GM19351 (cell line): ENCODE measurements around the gene MARCHF10.
"Not testable (repeated sequence)": the region's sequence is repeated elsewhere in the genome, so short reads cannot be mapped to it uniquely, and the experiment has no call there.

Experiments
- ATAC-seq: cut with Tn5 transposase; IDR thresholded peaks from one replicate; pipeline ENCODE4 v1.9.1; 2021; ENCODE audit warnings: mild to moderate bottlenecking, moderate library complexity; ENCODE audit not compliant: unreplicated experiment

MARCHF10 gene

DNA sequence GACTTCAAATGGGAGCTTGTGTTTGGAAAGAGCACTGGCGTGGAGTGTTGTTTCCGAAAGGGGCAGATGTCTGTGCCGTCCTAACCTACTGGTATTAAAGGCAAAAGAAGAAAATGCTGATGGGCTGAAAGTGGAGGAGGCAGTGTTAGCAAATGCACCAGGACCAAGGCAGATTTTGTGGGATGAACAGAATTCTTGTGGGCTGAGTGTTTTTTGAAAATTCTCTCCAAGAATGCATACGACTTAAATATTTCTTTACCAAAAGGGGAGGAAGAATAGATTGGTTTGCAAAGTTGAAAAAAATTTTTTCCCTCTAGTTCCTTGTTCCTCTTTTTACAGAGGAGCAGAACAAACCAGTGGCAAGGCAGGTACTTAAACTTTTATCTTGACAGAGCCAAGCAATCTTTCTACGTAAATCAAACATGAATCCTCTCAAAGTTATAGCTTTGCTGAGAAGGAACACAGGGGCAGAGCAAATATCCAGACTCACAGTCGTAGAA is 16.8 kb downstream of the MARCHF10 start:
- no peak for ATAC-seq

DNA sequence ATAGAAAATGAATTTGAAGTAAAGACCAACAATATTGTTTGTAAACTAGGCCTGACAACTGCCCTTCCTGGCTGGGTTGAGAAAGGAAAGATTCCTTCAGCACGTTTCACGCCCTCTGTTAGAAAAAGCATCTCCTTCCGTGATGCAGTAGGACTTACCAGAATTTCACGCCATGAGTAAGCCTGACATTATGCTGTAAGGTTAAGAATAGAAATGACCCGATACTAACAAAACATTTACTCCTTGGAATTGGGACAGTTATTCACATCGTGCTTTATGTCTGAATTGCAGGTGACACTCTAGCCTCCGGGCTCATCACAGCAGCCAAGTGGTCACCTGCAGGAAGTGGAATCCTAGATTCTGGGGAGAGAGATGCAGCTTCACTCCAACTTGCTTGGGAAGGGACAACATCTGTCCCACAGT is 17.5 kb downstream of the MARCHF10 start:
- no peak for ATAC-seq

DNA sequence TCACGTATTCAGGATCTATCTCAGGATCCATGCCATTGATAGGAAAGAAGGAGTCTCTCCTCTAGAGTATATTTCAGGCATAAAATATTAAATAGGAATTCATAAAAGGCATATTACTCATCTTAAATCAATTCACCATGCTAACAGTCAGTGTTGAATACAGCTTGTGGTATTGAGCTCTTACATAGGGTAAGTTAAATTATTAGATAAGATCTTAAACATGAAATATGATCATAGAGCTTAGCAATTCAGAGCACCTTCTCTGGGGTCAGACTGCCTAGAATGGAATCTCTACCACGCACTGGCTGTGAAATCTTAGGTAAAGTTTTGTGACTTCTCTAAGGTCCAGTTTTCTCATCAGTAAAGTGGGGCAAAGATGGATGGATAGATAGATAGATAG is 20.7 kb downstream of the MARCHF10 start:
- ATAC-seq = no peak

DNA sequence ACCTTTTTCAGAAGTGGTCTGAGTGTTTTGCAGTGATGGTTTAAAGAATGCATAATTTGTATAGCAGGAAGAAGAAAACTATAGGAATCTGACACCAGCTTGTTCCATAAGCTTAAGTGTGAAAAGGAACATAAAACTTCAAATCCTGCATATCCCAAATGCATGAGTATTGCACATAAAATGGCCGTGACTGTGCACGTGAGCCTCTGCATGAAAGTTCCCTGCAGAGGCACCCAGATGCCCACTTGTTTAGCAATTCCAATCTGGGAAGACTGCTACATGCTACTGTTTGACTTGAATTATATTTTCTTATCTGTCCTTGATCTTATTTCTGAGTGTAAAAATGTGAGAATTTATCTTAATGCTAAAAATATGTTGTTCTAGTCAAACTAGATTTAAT is 21.5 kb downstream of the MARCHF10 start:
- ATAC-seq = no peak

DNA sequence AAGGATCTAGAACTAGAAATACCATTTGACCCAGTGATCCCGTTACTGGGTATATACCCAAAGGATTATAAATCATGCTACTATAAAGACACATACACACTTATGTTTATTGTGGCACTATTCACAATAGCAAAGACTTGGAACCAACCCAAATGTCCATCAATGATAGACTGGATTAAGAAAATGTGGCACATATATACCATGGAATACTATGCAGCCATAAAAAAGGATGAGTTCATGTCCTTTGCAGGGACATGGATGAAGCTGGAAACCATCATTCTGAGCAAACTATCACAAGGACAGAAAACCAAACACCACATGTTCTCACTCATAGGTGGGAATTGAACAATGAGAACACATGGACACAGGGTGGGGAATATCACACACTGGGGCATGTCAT is 22.1 kb downstream of the MARCHF10 start:
- not testable (repeated sequence) for ATAC-seq

DNA sequence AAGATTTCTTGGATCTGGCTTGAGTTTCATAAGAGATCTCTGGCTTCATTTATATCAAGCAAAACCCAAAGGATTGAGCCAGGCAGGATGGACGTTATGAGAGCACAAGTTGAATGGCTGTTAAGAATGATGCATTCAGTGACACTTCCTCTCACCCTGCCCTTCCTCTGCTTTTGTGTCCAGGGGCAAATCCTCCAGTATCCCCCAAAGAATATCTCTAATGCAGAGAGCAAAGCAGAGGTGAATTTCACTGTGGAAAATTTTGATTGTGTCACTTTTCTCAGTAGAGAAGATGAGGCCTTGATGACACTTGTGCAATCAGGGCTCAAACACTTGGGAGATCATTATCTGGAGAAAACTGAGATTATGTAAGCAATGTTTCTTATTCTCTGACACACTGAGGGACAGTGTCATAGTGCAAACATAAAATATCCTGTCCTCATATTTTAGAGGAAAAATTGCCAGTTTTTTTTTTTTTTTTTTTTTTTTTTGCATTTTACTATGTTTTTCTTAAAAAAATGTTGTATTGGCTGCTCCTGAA is 25.3 kb downstream of the MARCHF10 start:
- ATAC-seq = no peak

DNA sequence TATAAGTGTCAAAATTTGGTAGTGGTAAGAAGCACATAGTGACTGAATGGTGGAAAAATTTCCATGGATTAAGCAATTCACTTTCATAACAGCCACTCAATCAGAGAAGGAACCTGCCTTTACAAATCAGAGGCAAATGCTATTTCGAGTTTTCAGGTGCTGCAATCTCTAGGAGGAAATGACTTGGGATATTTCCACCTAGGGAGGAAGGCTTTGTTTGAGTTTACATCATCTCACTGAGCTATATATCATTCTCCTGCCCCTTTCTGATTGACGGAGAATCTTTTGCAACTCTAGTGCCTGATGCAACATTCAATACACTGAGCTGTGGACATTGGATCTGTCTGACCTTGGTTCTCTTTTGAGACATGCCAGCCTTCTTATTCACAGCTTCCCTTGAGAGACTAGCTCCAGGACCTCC is 26.3 kb downstream of the MARCHF10 start:
- no peak for ATAC-seq

DNA sequence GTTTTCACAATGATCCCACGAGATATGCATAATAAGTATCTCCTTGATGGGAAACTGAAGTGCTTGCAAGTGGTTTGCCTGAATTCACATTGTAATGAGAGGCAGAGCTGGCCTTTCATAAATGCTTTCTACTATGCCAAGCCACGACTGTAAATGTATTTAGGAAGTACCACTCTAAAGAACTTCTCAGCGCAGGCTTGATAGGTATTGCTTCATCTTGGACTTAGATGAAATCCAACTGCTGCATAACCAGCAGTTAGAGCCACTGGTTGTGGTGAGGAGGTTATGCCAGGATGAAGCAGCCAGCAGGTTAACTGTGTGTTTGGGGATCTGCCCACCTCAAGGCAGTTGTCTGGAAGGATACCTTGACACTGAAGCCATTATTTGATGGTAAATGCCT is 26.8 kb downstream of the MARCHF10 start:
- ATAC-seq = no peak

DNA sequence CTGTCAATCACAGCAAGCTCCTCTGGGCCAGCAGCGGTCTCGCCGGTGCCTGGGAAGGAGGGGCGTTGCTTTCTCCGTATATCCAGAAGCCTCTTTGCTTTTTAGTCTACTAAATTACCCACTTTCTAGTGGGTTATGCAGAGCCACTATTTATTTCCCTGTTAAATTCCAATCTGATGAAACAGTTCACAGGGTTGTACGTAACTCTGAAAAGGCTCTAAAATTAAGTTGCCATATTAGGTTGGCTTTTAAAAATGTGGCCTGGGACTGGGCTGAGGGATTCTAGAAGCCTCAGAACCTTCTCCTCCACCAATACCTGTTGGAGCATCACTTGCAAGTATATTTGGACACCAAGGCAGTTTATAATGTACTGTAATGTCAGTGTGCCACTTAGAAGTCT is 27.2 kb downstream of the MARCHF10 start:
- no peak for ATAC-seq

DNA sequence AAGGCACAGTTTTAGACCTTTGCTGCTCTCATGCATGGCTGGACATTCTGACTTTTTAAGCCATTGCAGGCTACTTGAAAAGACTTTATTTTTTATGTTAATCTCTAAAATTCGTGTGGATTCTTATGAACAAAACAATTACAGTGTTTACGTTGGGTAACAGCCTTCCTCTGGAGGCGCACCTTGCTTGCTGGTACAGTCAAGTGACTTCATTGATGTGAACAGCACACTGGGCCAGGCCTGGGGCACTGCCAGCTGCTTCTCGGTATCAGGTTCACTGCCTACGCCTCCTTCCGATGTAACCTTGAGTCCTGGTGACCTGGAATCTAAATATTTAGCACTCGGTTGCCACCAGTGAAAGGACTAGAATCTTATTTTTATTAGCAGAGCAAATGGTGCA is 27.8 kb downstream of the MARCHF10 start:
- no peak for ATAC-seq

DNA sequence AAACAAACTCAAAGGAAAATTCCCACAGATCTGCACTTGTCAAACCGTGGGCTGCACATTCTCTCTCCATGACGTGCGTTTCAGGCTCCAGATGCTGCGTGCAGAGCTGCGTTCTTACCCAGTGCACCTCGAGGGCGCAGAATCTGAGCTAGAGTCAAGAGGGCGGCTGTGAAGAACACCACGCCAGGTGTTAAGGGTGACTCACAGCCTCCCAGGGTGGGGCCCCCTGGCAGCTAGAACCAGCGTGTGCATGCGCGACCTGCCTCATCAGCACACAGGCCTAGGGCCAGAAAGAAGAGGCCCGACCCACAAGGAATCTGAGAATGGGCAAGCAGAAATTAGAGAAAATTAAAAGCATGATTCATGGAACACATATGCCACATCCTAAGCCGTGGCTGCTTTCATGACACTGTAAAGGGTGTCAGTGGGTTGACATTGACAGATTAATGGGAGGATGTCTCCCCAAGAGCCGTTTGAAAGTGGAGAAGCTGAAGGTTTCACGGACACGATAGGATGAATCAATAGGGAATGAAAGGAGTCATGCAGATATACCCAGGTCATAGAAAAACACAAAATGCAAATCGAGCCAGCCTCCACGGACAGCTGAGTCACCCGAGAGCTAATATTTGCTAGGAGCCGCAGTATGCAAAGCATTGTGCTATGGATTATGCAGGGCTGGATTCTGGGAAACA is 29.0 kb downstream of the MARCHF10 start:
- no peak for ATAC-seq

DNA sequence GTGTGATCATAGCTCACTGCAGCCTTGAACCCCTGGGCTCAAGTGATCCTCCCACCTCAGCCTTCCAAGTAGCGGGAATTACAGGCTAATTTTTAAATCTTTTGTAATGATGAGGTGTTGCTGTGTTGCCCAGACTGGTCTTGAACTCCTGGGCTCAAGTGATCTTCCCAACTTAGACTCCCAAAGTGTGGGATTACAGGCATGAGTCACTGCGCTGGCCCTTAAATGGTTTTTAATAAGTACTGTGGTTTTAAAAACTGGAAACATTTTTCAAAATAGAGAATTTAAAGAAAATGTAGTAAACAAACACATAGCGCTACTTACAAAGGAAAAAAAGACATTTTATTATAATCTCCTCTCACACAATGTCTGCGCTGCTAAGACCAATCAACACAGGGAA is 32.2 kb downstream of the MARCHF10 start:
- ATAC-seq = no peak

DNA sequence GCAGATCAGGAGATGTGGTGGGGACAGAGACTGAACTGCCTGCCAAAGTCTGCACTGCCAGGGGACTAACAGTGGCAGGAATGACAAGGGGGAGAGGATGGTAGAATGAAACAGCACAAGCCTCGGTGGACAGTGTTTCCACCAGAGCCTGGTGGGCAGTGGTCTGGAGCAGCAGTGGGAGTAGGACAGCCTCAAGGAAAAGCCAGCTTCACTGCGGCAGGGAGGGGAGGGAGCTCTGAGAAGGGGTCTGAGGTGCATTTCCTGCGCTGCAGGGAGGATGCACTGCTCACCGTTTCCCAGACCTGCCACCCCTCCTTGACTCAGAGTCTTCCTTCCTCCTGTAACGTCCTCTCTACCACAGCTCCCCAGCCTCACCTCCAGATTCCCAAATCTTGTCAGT is 33.8 kb downstream of the MARCHF10 start:
- no peak for ATAC-seq

DNA sequence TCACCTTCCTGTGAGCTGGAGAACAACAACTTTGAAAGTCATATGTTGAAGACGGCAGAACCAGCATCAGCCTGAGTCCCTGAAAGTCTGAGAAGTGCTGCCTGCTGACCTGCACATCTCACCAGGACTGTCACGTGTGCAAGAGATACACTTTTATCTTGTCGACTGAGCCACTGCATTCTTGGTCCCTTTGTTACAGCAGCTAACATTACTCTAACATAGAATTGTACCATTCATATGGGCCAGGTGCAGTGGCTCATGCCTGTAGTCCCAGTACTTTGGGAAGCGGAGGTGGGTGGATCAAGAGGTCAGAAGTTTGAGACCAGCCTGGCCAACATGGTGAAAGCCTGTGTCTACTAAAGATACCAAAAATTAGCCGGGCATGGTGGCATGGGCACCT is 40.1 kb downstream of the MARCHF10 start:
- no peak for ATAC-seq

DNA sequence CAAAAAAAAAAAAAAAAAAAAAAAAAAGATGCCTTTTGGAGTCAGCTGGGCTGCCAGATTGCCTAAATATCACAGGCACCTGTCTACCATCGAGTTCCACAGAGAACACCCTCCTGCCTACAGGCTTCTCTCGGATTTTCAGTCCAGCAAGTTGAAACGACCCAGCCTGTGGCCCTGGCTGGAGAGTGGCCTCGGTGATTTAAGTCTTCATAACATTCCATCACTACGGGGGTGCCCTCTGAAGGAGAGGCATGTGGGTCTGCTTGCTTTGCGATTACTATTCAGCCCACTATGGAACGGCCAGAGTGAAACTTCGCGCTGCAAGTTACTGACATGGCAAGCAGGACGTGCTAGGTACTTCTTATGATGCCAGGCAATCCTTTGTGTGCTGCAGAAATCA is 42.8 kb downstream of the MARCHF10 start:
- no peak for ATAC-seq

DNA sequence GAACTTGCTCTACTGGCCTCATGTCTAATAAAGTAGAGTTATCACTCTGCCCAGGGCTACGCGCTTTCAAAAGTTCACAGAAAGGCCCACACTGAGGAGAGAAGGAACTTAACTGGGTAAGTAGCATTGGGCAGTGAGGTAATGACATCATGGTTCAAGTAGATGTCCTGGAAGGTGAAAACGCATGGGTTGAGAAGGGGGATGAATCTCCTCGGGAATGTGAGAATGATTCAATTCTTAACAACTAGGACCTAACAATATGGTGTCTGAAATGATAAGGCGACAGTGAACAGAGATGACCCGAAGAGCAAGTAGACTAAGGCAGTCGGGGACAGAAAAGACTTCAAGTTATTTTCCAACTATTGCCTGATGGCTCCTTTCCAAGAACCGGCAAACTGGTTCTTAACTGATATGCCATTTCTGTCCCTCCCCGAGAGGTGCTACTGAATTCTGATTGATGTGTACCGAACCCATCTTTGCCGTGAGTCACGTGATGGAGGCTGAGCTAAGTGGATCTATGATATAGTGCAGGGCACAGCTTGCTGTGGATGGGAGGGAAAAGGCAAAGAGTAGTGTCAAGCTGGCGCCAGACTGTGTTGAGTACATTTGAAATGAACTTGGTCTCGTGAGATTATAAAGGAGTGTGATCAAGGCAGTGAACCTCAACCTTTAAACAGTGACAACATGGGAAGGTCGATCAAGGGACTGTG is 44.1 kb downstream of the MARCHF10 start:
- no peak for ATAC-seq

DNA sequence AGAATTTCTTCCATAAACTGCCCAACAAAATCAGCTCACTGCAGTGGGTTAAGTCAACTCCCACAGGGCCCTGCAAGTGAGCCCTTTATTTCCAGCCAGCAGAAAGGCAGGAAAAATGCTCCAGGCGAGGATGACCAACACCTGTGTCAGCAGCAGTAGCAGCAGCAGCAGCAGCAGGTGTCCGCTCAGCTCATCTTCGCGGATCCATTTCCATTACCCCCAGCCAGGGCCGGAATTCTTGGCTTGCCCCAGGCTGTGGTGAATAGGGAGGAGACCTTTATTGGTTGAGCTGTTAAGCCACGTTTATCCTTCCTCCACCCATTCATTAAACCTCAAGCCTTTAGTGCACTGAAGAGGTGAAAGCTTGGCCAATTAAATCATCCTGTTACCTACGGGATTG is 46.2 kb downstream of the MARCHF10 start:
- no peak for ATAC-seq

DNA sequence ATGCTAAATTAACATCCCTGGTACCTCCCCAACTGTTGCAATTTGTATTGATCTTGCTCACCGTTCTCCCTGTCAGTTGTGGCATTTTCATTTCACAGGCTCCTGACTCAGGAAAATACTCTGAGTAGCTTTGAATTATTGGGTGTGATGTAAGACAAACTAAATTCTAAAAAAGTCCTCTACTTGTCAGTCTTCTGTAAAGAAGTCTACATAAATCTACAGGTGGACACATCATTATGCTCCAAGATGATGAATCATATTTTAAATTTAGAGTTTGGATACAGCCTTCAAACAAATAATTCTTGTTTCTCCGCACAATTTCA is 47.2 kb downstream of the MARCHF10 start:
- ATAC-seq = no peak

DNA sequence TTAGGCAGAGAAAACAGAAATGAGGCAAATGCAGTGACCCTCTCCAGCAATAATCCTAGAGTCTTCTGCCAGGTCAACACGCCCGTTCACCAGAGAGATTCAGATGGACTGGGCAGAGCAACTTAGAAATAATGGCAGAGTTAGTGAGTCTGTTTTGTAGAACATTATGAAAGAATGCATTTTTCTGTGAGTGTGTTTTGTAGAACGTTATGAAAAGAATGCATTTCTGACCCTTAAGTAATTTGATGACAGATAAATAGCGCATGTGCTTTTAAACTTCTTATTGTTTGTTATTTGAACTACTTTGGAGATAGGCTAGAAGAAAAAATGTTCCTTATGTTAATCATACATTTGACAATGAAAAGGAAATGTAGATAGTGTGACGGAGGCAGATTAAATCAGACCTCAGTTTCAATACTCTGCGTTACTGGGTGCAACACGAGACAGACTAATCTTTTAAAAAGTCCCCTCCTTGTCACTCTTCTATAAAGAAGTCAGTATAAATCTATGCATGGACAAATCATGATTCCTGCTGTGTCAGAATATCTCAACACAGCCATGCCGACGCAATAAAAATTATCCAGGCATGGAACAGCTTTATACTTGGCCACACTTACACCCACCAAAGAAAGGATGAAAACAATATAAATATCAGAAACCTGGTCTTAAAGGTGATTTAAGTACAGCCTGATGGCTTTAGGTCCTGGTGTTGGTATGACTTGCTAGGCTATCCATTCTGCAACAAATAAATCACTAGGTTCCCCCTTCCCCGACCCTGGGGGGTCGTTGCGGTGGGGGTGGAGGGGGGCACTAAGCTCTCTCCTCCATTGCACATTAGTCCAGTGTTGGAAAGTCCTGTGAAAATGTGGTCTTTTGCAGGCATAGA is 47.8 kb downstream of the MARCHF10 start:
- no peak for ATAC-seq

DNA sequence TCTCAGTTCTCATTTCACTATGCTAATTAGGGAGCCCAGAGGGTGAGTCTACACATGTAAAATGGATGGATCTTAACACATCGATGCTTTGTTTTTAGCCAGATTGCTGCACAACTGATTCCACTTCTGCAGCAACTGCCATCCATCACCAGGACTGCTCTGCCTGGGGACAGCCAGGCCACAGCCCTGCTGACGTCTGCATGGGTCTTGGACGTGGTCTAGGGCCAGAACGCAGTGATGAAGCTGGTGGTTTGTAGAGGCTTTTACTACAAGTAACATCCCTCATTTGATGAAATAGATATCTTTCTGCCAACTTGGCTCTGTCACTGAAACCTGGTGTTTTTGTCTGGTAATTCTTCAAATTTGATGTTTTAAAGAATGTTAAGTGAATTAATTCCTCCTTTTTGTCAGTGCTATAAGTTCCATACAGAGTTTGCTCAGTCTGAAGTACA is 50.6 kb downstream of the MARCHF10 start:
- ATAC-seq = no peak

DNA sequence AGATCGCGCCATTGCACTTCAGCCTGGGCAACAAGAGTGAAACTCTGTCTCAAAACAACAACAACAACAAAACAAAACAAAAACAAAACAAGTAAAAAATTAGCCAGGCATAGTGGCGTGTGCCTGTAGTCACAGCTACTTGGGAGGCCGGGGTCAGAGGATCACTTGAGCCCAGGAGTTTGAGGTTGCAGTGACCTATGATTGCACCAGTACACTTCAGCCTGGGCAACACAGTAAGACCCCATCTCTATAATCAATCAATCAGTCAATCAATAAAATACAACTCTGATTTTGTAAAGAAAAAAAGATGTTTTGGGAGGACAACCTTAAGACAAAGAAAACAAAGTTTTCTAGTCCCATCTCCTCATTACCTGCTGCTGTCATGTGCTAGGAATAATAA is 51.9 kb downstream of the MARCHF10 start:
- ATAC-seq = no peak
